Measurements from ENCODE around the gene TBC1D32.
"Not testable (repeated sequence)": the region's sequence is repeated elsewhere in the genome, so short reads cannot be mapped to it uniquely, and the experiment has no call there.

The TBC1D32 gene

GRCh38 chr6:121344539-121344938, 10.3 kb upstream of the TBC1D32 start:
- no peaks in the 10 kb centered on the region for H3K36me3 Mint-ChIP-seq (ENCODE audit: low read depth)
- H3K9me3 Mint-ChIP-seq = no peaks in the 10 kb centered on the region
- H3K27me3 Mint-ChIP-seq (ENCODE audit: low read depth) = peaks cover 11% of the 10 kb centered on the region
- no peak overlapping the region for H3K4me3 Mint-ChIP-seq
- no peak overlapping the region for H3K27ac Mint-ChIP-seq
- no peak for DNase-seq (ENCODE audit: low spot score)
- H3K4me1 Mint-ChIP-seq (ENCODE audit: low read depth) = no peaks in the 10 kb centered on the region

DNA sequence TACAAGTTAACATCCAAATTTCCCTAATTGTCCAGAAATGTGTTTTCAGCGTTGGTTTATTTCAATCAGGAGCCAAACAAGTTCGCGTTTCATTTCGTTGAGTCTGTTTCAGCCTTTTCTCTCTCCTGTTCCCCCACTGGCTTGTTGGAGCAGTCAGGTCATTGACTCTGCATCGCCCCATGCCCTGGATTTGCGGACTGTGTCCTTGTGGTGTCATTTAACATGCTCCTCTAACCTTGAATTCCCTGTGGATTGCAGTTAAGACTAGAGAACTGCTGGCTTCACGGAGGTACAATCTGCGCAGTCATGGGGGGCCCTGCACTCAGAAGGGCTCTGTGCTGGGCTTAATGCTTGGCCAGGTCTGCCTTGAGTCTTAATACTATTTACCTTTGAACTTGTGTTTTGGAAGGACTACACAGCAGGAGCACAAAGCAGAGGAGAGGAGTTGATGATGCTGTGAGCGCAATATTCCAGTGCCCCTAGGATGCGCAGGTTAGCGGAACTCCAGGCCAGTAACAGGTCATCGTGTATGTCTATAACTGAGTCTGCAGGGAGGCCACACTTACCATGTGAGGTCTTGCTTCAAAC, 5.5 kb upstream of the TBC1D32 start:
- no peak overlapping the region for H3K27ac Mint-ChIP-seq
- no peak for DNase-seq (ENCODE audit: low spot score)
- H3K4me1 Mint-ChIP-seq (ENCODE audit: low read depth) = peaks cover 9% of the 10 kb centered on the region
- no peaks in the 10 kb centered on the region for H3K9me3 Mint-ChIP-seq
- H3K36me3 Mint-ChIP-seq (ENCODE audit: low read depth) = peaks cover 2% of the 10 kb centered on the region
- no peak overlapping the region for H3K4me3 Mint-ChIP-seq
- peaks cover 10% of the 10 kb centered on the region for H3K27me3 Mint-ChIP-seq (ENCODE audit: low read depth)

GRCh38 chr6:121338956-121339355, 4.7 kb upstream of the TBC1D32 start:
- peaks cover 2% of the 10 kb centered on the region for H3K36me3 Mint-ChIP-seq (ENCODE audit: low read depth)
- H3K4me3 Mint-ChIP-seq = no peak overlapping the region

DNA sequence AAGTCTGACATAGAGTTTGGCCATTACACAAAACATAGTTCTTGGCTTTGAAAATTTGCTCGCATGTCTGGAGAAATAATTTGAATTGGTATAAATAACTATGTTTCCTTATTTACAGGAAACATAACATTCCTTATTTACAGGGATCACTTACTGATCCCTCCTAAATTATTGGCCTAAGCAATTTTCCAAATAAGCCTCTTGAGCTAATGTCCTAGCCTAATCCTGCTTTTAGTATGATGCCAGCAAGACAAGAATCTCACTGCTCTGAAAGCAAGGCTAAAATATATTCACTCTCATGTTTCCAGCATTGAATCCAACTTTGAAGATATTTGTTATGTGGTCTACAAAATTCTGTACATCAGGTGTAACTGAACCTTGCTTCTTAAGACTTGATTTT, 4.1 kb upstream of the TBC1D32 start:
- DNase-seq (ENCODE audit: low spot score) = no peak
- Mint-ChIP-seq H3K4me3 (no peak overlapping the region), H3K9me3 (no peaks in the 10 kb centered on the region), H3K27me3 (ENCODE audit: low read depth) (peaks cover 10% of the 10 kb centered on the region), H3K36me3 (ENCODE audit: low read depth) (peaks cover 2% of the 10 kb centered on the region), H3K4me1 (ENCODE audit: low read depth) (peaks cover 12% of the 10 kb centered on the region), H3K27ac (no peak overlapping the region)

More at GRCh38 chr6:121338956-121339355, 4.7 kb upstream of the TBC1D32 start:
- peaks cover 11% of the 10 kb centered on the region for H3K4me1 Mint-ChIP-seq (ENCODE audit: low read depth)
- no peaks in the 10 kb centered on the region for H3K9me3 Mint-ChIP-seq
- no peak for DNase-seq (ENCODE audit: low spot score)
- no peak overlapping the region for H3K27ac Mint-ChIP-seq
- H3K27me3 Mint-ChIP-seq (ENCODE audit: low read depth) = peaks cover 10% of the 10 kb centered on the region

- DNase-seq (ENCODE audit: low spot score) = no peak
- peaks cover 26% of the 10 kb centered on the region for H3K4me1 Mint-ChIP-seq (ENCODE audit: low read depth)
- H3K27me3 Mint-ChIP-seq (ENCODE audit: low read depth) = peaks cover 4% of the 10 kb centered on the region
- peak overlapping the region; percentile 95 for H3K4me3 Mint-ChIP-seq
- peaks cover 2% of the 10 kb centered on the region for H3K36me3 Mint-ChIP-seq (ENCODE audit: low read depth)
- H3K27ac Mint-ChIP-seq = peak overlapping the region; percentile 99
- no peaks in the 10 kb centered on the region for H3K9me3 Mint-ChIP-seq
Observed at GRCh38 chr6:121335087-121336008, 1.1 kb upstream of the TBC1D32 start.

DNA sequence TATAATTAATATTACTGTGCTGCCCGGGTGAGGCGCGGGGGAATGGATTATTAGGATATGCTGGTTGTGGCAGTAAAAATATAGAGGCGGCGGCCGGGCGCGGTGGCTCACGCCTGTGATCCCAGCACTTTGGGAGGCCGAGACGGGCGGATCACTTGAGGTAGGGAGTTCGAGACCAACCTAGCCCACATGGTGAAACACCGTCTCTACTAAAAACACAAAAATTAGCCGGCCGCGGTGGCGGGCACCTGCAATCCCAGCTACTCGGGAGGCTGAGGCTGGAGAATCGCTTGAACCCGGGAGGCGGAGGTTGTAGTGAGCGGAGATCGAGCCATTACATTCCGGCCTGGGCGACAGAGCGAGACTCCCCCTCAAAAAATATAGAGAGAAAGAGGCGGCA, 586 bp downstream of the TBC1D32 start:
- not testable (repeated sequence) for H3K9me3 Mint-ChIP-seq; DNase-seq (ENCODE audit: low spot score); H3K27me3 Mint-ChIP-seq (ENCODE audit: low read depth); H3K36me3 Mint-ChIP-seq (ENCODE audit: low read depth)
- peaks cover 26% of the 10 kb centered on the region for H3K4me1 Mint-ChIP-seq (ENCODE audit: low read depth)
- peak overlapping the region; percentile 99 for H3K27ac Mint-ChIP-seq
- H3K4me3 Mint-ChIP-seq = peak overlapping the region; percentile 95

DNA sequence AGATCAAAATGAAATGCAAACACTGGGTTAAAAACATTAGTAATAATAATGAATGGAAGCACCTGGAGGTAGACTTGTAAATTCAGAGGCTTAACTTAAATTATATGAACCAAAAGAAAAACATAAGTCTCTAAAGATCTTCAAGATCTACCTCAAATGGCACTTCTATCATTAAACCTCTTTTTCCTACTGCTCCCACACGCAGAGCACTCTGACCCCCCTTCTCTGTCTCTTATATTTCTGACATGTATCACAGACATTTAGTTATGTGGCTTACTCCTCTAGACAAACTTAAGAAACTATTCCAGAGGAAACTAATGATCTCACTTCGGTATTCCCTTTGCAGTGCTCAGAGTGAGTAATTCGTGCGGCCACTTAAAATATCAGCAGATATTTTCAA, 1.1 kb downstream of the TBC1D32 start:
- Mint-ChIP-seq H3K4me1 (ENCODE audit: low read depth) (peaks cover 26% of the 10 kb centered on the region), H3K27ac (peak overlapping the region; percentile 99), H3K27me3 (ENCODE audit: low read depth) (no peaks in the 10 kb centered on the region), H3K36me3 (ENCODE audit: low read depth) (peaks cover 2% of the 10 kb centered on the region), H3K4me3 (peak overlapping the region; percentile 95), H3K9me3 (no peaks in the 10 kb centered on the region)
- no peak for DNase-seq (ENCODE audit: low spot score)

DNA sequence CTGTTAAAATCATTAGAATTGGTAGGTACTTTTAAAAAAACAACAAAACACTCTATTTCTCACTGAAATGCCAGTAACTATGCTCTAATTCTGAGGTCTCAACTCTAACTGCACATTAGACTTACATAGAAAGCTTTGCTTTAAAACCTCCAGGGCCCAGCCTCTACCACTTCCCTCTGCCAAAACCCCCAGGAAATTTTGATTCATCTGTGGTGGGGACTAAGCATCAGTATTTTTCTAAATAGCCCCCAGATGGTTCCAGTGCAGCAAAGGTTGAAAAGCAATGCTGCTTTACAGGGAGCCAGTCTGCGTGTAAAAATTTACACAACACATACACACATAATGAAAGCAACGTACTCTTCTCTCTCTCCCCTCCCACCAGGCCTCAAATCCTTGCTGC, 3.8 kb downstream of the TBC1D32 start:
- no peak overlapping the region for H3K27ac Mint-ChIP-seq
- H3K27me3 Mint-ChIP-seq (ENCODE audit: low read depth) = no peaks in the 10 kb centered on the region
- H3K4me1 Mint-ChIP-seq (ENCODE audit: low read depth) = peaks cover 24% of the 10 kb centered on the region
- no peak overlapping the region for H3K4me3 Mint-ChIP-seq
- no peaks in the 10 kb centered on the region for H3K9me3 Mint-ChIP-seq
- DNase-seq (ENCODE audit: low spot score) = no peak
- H3K36me3 Mint-ChIP-seq (ENCODE audit: low read depth) = peaks cover 2% of the 10 kb centered on the region

DNA sequence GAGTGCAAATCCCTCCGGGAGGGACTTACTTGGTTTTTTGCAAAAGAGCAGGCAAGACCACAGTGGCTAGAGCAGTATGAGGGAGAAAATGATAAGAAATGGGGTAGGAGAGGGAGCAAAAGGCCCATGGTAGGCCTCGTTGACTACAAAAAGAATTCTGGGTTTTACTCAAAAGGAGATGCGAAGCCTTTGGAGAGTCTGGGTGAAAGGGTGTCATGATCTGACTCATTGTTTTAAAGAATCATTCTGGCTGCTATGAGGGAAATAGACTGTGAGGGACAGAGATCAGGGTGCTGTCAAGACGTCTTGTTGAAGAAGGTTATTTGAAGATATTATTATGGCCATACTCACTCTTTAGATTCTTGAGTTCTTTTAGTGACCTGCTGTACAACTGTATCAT, 13.0 kb downstream of the TBC1D32 start:
- Mint-ChIP-seq H3K4me3 (no peak overlapping the region), H3K9me3 (no peaks in the 10 kb centered on the region)

DNA sequence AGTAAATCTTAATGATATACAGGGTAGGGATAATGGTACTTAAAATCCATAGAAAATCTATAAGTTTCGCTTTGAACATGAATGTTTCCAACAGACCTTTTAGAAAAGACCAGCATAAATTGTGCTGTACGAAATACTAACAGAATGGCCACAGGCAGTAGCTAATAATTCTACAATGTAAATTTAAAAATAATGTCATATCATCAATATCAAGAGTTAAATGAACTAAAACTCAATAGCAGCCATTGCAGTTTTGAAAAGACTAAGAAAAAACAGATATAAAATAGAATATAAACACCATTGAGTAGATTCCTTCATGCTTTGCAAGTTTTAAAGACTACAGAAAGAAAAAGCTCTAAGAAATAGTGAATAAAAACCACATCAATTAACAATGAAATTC, 14.7 kb downstream of the TBC1D32 start:
- DNase-seq (ENCODE audit: low spot score) = no peak
- Mint-ChIP-seq H3K9me3 (no peaks in the 10 kb centered on the region), H3K36me3 (ENCODE audit: low read depth) (peaks cover 6% of the 10 kb centered on the region), H3K4me3 (no peak overlapping the region), H3K4me1 (ENCODE audit: low read depth) (peaks cover 4% of the 10 kb centered on the region), H3K27me3 (ENCODE audit: low read depth) (no peaks in the 10 kb centered on the region), H3K27ac (no peak overlapping the region)

More for the DNA sequence above, 13.0 kb downstream of the TBC1D32 start:
- Mint-ChIP-seq H3K4me1 (ENCODE audit: low read depth) (peaks cover 4% of the 10 kb centered on the region), H3K36me3 (ENCODE audit: low read depth) (peaks cover 6% of the 10 kb centered on the region), H3K27ac (no peak overlapping the region), H3K27me3 (ENCODE audit: low read depth) (no peaks in the 10 kb centered on the region)
- DNase-seq (ENCODE audit: low spot score) = no peak

DNA sequence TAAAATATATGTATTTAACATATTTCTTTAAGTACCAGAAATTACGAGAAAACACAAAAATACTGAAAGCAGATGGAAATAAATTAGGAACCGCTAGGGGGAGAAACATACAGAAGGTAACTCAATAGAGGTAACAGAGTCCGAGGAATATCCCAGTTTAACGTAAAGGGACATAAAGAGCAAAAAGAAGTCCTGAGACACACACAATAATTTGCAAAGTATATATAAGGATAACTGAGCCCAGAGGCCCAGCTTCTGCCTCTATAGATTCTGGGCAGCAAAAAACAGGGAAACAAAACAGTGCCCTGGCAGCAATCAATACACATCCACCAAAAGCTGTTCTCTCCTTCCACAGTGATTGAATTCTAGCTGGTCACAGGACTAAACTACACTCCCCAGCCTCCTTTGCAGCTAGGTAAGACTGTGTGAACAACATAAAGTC, 15.1 kb downstream of the TBC1D32 start:
- Mint-ChIP-seq H3K27ac (no peak overlapping the region), H3K27me3 (ENCODE audit: low read depth) (no peaks in the 10 kb centered on the region), H3K4me1 (ENCODE audit: low read depth) (peaks cover 4% of the 10 kb centered on the region), H3K9me3 (no peaks in the 10 kb centered on the region), H3K36me3 (ENCODE audit: low read depth) (peaks cover 6% of the 10 kb centered on the region), H3K4me3 (no peak overlapping the region)
- no peak for DNase-seq (ENCODE audit: low spot score)

- no peak overlapping the region for H3K27ac Mint-ChIP-seq
- peaks cover 9% of the 10 kb centered on the region for H3K36me3 Mint-ChIP-seq (ENCODE audit: low read depth)
- no peak overlapping the region for H3K4me3 Mint-ChIP-seq
- no peak for DNase-seq (ENCODE audit: low spot score)
- peaks cover 4% of the 10 kb centered on the region for H3K9me3 Mint-ChIP-seq
- no peaks in the 10 kb centered on the region for H3K4me1 Mint-ChIP-seq (ENCODE audit: low read depth)
- no peaks in the 10 kb centered on the region for H3K27me3 Mint-ChIP-seq (ENCODE audit: low read depth)
Observed at GRCh38 chr6:121314381-121315112, 19.7 kb downstream of the TBC1D32 start.

DNA sequence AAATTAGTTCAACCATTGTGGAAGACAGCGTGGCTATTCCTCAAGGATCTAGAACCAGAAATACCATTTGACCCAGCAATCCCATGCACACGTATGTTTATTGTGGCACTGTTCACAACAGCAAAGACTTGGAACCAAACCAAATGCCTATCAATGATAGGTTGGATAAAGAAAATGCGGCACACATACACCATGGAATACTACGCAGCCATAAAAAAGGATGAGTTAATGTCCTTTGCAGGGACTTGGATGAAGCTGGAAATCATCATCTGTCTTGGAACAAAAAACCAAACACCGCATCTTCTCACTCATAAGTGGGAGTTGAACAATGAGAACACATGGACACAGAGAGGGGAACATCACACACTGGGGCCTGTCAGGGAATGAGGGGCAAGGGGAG, 22.5 kb downstream of the TBC1D32 start:
- H3K9me3 Mint-ChIP-seq = not testable (repeated sequence)

DNA sequence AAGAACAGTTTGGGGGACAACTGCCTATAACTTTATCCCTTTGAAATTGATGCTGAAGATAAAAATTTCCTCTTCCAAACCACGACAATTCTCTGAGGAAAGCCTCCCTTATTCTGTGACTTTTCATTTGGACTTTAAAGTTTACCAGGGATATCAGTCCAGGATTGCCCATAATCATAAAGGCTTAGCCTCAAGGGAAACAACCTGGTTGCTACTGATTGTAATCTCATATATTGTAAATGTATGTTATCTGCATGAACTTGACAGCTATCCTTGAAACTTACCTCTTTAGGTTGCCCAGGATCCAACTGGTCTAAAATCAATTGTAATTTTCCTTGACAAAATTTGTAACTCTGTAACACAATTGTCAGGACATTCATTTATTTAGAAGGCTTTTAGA, 23.8 kb downstream of the TBC1D32 start:
- DNase-seq (ENCODE audit: low spot score) = no peak
- H3K4me3 Mint-ChIP-seq = no peak overlapping the region
- no peaks in the 10 kb centered on the region for H3K4me1 Mint-ChIP-seq (ENCODE audit: low read depth)
- H3K9me3 Mint-ChIP-seq = peaks cover 4% of the 10 kb centered on the region
- no peaks in the 10 kb centered on the region for H3K27me3 Mint-ChIP-seq (ENCODE audit: low read depth)
- H3K36me3 Mint-ChIP-seq (ENCODE audit: low read depth) = peaks cover 9% of the 10 kb centered on the region
- H3K27ac Mint-ChIP-seq = no peak overlapping the region

More for the DNA sequence above, 22.5 kb downstream of the TBC1D32 start:
- H3K36me3 Mint-ChIP-seq (ENCODE audit: low read depth); H3K27me3 Mint-ChIP-seq (ENCODE audit: low read depth); DNase-seq (ENCODE audit: low spot score); H3K4me1 Mint-ChIP-seq (ENCODE audit: low read depth); H3K4me3 Mint-ChIP-seq; H3K27ac Mint-ChIP-seq: not testable (repeated sequence)

Measured in T-helper 2 cell treated with Interferon-gamma antibody and Interleukin-4, amounts not matched to agents 5 μg/mL and 100 μg/mL, for 36 hours (primary cell).